Activated CD4-positive, alpha-beta T cell treated with anti-CD3 and anti-CD28 coated beads, Interleukin-2, amount 10 ng/mL, durations not matched to agents 24 days and 14 days (primary cell): ENCODE data around the gene MAP2K3. TPM values are rescaled to one million over a fixed set of nuclear protein-coding genes. Genes with fewer than 3 reads are reported as not detected.

Experiments used
- DNase-seq: peaks from one replicate; pipeline ENCODE4 v3.0.0; 2022
- H3K27ac Mint-ChIP-seq: one replicate; pipeline ENCODE4 v1.8.0; 2022; ENCODE audit warnings: mild to moderate bottlenecking, mixed read lengths
- H3K27me3 Mint-ChIP-seq: one replicate; pipeline ENCODE4 v1.8.0; 2022; ENCODE audit warnings: mixed read lengths
- H3K36me3 Mint-ChIP-seq: one replicate; pipeline ENCODE4 v1.8.0; 2022; ENCODE audit warnings: low read depth, mild to moderate bottlenecking, mixed read lengths
- H3K4me1 Mint-ChIP-seq: one replicate; pipeline ENCODE4 v1.8.0; 2021; ENCODE audit warnings: mixed read lengths
- H3K4me3 Mint-ChIP-seq: one replicate; pipeline ENCODE4 v1.8.0; 2022; ENCODE audit warnings: mild to moderate bottlenecking, moderate library complexity, mixed read lengths
- H3K9me3 Mint-ChIP-seq: one replicate; pipeline ENCODE4 v1.8.0; 2021; ENCODE audit warnings: mixed read lengths
- intact Hi-C: fragments of 100-400 bp; cut with micrococcal nuclease; formaldehyde crosslinking; loops from one replicate; pipeline ENCODE4 v1.15.1; 2023
- total RNA-seq: library from RNA; stranded (reverse); gene quantifications from 2 replicates; pipeline ENCODE4 v1.2.3, GENCODE V29; 2022

Gene MAP2K3
- total RNA-seq = 159 and 166 TPM in 2 replicates

GRCh38 chr17:21284319-21285163 lies at the start of gene MAP2K3:
Gene MAP2K3 (plus strand): TSS chr17:21284711. CDS start chr17:21284921, 210 bp downstream.
- H3K36me3 Mint-ChIP-seq = peaks cover 35% of the 10 kb centered on the region
- DNase-seq = peak; percentile 99
- H3K27ac Mint-ChIP-seq = peak within 1 kb of the TSS; percentile 94
- H3K4me1 Mint-ChIP-seq = peaks cover 43% of the 10 kb centered on the region
- peaks cover 2% of the 10 kb centered on the region for H3K27me3 Mint-ChIP-seq
- peak within 1 kb of the TSS; percentile 100 for H3K4me3 Mint-ChIP-seq
- intact Hi-C loops = loop anchor here (2.0 to 5.0 kb wide), 2 partner anchors 242 to 268 kb away; partner anchors contain the start of gene USP22
- no peaks in the 10 kb centered on the region for H3K9me3 Mint-ChIP-seq

GRCh38 chr17:21235921-21236320 lies 48.6 kb upstream of the MAP2K3 start:
- Mint-ChIP-seq H3K4me1 (peaks cover 3% of the 10 kb centered on the region), H3K36me3 (peaks cover 8% of the 10 kb centered on the region), H3K9me3 (peaks cover 13% of the 10 kb centered on the region), H3K27me3 (no peaks in the 10 kb centered on the region), H3K27ac (peak overlapping the region; percentile 76), H3K4me3 (no peak overlapping the region)
- intact Hi-C loops = no loop called here
- no peak for DNase-seq

- no peak overlapping the region for H3K4me3 Mint-ChIP-seq
- peaks cover 13% of the 10 kb centered on the region for H3K9me3 Mint-ChIP-seq
- intact Hi-C loops = no loop called here
- H3K27me3 Mint-ChIP-seq = no peaks in the 10 kb centered on the region
- H3K4me1 Mint-ChIP-seq = peaks cover 3% of the 10 kb centered on the region
- no peak overlapping the region for H3K27ac Mint-ChIP-seq
- peaks cover 6% of the 10 kb centered on the region for H3K36me3 Mint-ChIP-seq
- peak; percentile 60 for DNase-seq
These were observed 44.7 kb upstream of the MAP2K3 start for GRCh38 chr17:21239680-21240368.

DNA sequence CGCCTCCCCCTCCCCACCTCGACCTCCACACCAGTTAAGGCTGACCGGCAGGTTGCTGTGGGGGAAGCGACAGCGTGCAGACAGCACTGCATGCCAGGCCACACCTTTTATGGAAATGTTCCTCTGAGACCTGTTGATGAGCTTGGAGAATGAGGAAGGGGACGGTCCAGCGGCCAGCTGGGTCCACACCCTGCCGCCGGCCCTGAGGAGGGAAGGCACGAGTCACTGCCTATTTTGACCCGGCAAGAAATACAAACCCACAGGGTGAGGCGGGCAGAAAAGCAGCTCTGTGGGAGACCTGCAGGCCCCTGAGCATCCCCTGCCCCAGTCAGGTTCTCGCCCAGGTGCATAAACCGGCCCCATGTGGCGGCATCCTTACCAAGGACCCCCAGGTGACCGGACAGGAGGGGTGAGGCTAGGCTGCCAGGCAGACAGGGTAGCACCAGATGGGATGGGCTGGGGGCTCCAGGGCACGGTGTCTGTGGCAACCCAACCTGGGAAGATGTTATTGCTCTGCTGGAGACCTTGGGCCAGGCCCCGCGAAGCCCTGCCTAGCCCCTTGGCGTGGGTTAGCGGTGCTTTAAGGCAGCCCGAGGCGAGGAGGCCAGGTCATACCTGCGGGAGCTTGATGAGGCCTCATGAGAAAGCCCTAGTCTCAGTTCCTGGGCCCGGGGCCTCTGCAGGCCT lies 44.0 kb upstream of the MAP2K3 start:
- Mint-ChIP-seq H3K9me3 (peaks cover 7% of the 10 kb centered on the region), H3K36me3 (peaks cover 4% of the 10 kb centered on the region), H3K4me3 (no peak overlapping the region), H3K27ac (no peak overlapping the region), H3K27me3 (no peaks in the 10 kb centered on the region), H3K4me1 (peaks cover under 1% of the 10 kb centered on the region)
- DNase-seq = no peak
- intact Hi-C loops = no loop called here

- no peak overlapping the region for H3K27ac Mint-ChIP-seq
- H3K4me1 Mint-ChIP-seq = no peaks in the 10 kb centered on the region
- no peaks in the 10 kb centered on the region for H3K36me3 Mint-ChIP-seq
- H3K9me3 Mint-ChIP-seq = no peaks in the 10 kb centered on the region
- DNase-seq = no peak
- no peak overlapping the region for H3K4me3 Mint-ChIP-seq
- H3K27me3 Mint-ChIP-seq = no peaks in the 10 kb centered on the region
- intact Hi-C loops = no loop called here
These were observed 42.9 kb upstream of the MAP2K3 start for GRCh38 chr17:21241564-21241963.

DNA sequence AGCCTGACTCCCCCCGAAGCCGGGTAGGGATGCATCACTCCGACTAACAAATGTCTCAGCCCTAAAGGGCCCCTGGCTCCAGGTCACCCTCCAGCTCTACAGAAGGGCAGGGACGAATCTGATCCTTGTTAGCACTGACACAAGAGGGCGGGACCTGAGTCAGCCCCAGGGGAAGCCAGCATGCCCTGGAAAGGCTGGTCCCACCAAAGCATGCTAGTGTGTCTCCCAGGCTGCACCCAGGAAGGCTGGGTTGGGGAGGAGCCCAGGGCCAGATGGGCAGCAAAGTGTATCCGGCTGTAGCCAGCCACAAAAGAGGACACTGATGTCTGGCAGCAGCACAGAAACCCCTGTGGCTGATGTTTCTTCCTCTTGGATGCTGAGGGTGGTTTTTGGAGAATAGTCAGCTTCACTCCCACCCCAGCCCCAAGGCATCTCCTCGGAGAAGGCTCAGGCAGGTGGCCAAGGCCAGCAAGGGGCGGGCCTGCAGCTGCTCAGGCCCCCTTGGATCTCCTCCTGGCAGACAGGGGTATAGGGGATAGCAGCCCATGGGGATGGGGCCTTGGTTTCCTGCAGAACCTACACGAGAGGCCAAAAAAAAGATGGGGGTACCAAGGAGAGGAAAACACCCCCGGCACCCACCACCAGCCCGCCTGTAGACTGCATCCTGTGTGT lies 42.3 kb upstream of the MAP2K3 start:
- Mint-ChIP-seq H3K27ac (no peak overlapping the region), H3K9me3 (no peaks in the 10 kb centered on the region), H3K4me3 (no peak overlapping the region), H3K36me3 (no peaks in the 10 kb centered on the region), H3K4me1 (no peaks in the 10 kb centered on the region), H3K27me3 (no peaks in the 10 kb centered on the region)
- intact Hi-C loops = no loop called here
- DNase-seq = no peak

DNA sequence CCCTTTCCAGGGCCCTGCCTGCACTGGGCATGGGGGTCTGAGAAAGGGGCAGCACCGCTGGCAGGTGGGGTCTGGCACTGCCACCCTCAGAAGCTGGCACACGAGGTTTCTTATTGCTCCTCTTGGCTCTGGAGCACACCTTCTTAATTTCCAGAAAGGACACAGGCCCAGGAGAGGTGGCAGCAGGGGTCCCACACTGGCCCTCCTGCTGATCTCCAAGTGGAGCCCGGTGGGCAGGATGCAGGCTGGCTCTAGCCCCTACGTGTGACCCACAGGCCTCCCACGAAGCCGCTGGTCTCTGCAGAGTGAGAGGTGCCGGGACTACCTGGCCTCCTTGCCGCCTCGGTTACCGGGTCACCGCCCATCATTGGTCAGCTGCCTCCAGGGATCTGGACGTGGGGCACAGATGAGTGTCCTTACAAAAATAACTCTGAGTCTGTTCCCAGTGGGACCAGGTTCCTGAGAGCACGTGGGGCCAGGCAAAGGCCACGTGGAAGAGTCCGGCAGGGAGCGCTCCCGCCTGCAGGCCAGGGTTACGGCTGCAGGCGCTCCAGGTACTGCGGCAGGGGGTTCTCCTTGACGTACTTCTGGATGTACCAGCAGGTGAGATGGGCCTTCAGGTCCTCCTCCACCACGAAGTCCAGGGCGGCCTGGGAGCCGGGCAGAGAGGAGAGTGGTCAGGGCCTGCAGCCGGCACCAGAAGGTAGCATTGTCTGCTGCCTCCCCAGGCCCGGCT lies 41.6 kb upstream of the MAP2K3 start:
- Mint-ChIP-seq H3K27ac (no peak overlapping the region), H3K27me3 (no peaks in the 10 kb centered on the region), H3K4me3 (no peak overlapping the region), H3K9me3 (no peaks in the 10 kb centered on the region), H3K4me1 (no peaks in the 10 kb centered on the region), H3K36me3 (no peaks in the 10 kb centered on the region)
- DNase-seq = no peak
- intact Hi-C loops = no loop called here

- Mint-ChIP-seq H3K9me3 (no peaks in the 10 kb centered on the region), H3K4me3 (no peak overlapping the region), H3K27ac (no peak overlapping the region), H3K27me3 (no peaks in the 10 kb centered on the region), H3K36me3 (no peaks in the 10 kb centered on the region), H3K4me1 (no peaks in the 10 kb centered on the region)
- DNase-seq = no peak
- intact Hi-C loops = no loop called here
These were observed 40.8 kb upstream of the MAP2K3 start for GRCh38 chr17:21243516-21244303.

DNA sequence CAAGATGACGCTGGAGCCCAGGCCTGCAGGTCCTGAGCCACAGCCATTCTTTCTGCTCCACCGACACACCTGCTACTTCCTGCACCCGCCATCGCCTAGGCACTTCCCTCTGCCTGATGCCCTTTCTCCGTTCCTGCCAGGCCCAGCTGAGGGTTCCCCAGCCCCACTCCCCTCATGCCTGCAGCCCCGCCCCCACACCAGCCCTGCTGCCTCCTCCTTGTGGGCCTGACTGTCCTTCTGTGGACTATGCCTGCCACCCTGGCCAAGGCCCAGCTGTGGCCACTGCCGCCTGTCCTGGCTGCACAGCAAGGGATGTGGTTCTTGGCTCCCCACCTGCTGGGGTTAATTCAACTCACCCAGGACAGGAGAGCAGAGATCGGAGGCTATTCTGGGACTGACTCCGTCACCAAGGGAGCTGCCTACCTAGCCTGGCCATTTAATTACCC lies 38.8 kb upstream of the MAP2K3 start:
- Mint-ChIP-seq H3K27me3 (peaks cover 2% of the 10 kb centered on the region), H3K36me3 (no peaks in the 10 kb centered on the region), H3K27ac (no peak overlapping the region), H3K9me3 (no peaks in the 10 kb centered on the region), H3K4me3 (no peak overlapping the region), H3K4me1 (peaks cover 2% of the 10 kb centered on the region)
- intact Hi-C loops = no loop called here
- no peak for DNase-seq

GRCh38 chr17:21246698-21247097 lies 37.8 kb upstream of the MAP2K3 start:
- Mint-ChIP-seq H3K9me3 (no peaks in the 10 kb centered on the region), H3K36me3 (no peaks in the 10 kb centered on the region), H3K27me3 (peaks cover 6% of the 10 kb centered on the region), H3K27ac (no peak overlapping the region), H3K4me3 (no peak overlapping the region), H3K4me1 (peaks cover 2% of the 10 kb centered on the region)
- no peak for DNase-seq
- intact Hi-C loops = no loop called here

DNA sequence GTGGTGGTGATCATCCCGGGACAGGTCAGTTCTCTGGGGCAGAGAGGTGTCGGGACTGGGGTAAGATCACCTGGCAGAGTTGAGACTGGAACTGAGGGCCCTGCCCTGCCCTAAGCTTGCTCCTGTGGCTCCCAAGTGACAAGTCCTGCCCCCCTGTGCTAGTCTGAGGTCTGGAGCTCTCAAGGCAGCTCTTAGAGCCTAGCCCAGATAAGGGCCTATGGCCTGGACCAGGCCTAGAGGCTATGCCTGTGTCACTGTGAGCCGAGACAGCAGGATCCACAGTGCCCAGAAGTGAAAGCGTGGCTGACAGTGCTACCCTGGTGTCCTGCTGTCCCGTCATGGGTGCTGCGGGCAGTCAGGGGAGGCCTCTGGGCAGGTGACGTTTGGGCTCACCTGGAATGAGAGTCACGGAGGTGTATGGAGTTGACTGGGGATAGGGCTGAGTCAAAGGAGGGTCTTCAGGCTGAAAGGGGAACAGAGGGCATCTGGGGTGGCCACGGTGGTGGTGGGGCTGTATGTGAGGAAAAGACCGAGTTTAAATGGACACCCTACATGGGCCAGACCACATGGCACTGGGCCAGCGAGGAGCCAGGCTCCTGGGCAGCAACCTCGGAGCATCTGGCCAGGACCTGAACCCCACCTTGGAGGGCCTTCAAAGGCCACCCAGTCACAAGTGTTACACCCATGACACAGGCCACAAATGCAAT lies 36.8 kb upstream of the MAP2K3 start:
- no peak for DNase-seq
- Mint-ChIP-seq H3K36me3 (no peaks in the 10 kb centered on the region), H3K4me1 (peaks cover 2% of the 10 kb centered on the region), H3K9me3 (no peaks in the 10 kb centered on the region), H3K27ac (no peak overlapping the region), H3K27me3 (peaks cover 14% of the 10 kb centered on the region), H3K4me3 (no peak overlapping the region)
- intact Hi-C loops = no loop called here

DNA sequence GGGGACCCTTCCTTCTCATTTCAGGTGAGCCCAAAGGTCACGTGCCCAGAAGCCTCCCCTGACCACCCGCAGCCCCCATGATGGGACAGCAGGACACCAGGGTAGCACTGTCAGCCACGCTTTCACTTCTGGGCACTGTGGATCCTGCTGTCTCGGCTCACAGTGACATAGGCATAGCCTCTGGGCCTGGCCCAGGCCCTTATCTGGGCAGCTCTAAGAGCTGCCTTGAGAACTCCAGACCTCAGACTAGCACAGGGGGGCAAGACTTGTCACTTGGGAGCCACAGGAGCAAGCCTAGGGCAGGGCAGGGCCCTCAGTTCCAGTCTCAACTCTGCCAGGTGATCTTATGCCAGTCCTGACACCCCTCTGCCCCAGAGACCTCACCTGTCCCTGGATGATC lies 36.0 kb upstream of the MAP2K3 start:
- Mint-ChIP-seq H3K27ac (no peak overlapping the region), H3K4me1 (peaks cover 3% of the 10 kb centered on the region), H3K27me3 (peaks cover 14% of the 10 kb centered on the region), H3K36me3 (no peaks in the 10 kb centered on the region), H3K9me3 (no peaks in the 10 kb centered on the region), H3K4me3 (no peak overlapping the region)
- DNase-seq = no peak
- intact Hi-C loops = no loop called here
